GM21576 (cell line): ENCODE data around the gene RELT.

Experiments used
- ATAC-seq: cut with Tn5 transposase; IDR thresholded peaks from one replicate; pipeline ENCODE4 v1.9.1; 2021; ENCODE audit warnings: mild to moderate bottlenecking, moderate library complexity; ENCODE audit not compliant: unreplicated experiment

The RELT gene

GRCh38 chr11:73346186-73346935 lies 29.8 kb upstream of the RELT start:
- ATAC-seq, result no peak

- no peak for ATAC-seq
Observed at GRCh38 chr11:73347067-73347466, 29.1 kb upstream of the RELT start.

GRCh38 chr11:73348838-73349237 lies 27.4 kb upstream of the RELT start:
- ATAC-seq, result no peak

- no peak for ATAC-seq
Observed at GRCh38 chr11:73349633-73350032, 26.6 kb upstream of the RELT start.

GRCh38 chr11:73350908-73351636 lies 25.1 kb upstream of the RELT start:
- no peak for ATAC-seq

- ATAC-seq, result no peak
Observed at GRCh38 chr11:73353422-73353821, 22.8 kb upstream of the RELT start.

GRCh38 chr11:73355109-73355508 lies 21.1 kb upstream of the RELT start:
- ATAC-seq, result no peak

GRCh38 chr11:73356979-73357860 lies 19.0 kb upstream of the RELT start:
- no peak for ATAC-seq

- no peak for ATAC-seq
Observed at GRCh38 chr11:73358071-73358470, 18.1 kb upstream of the RELT start.

- ATAC-seq, result no peak
Observed at GRCh38 chr11:73359341-73359740, 16.9 kb upstream of the RELT start.

GRCh38 chr11:73359930-73360742 lies 16.1 kb upstream of the RELT start:
- no peak for ATAC-seq

GRCh38 chr11:73360743-73361369 lies 15.3 kb upstream of the RELT start:
- no peak for ATAC-seq

- no peak for ATAC-seq
Observed at GRCh38 chr11:73361953-73362776, 14.0 kb upstream of the RELT start.

GRCh38 chr11:73363147-73363546 lies 13.1 kb upstream of the RELT start:
- no peak for ATAC-seq

GRCh38 chr11:73365352-73366264 lies 10.6 kb upstream of the RELT start:
- no peak for ATAC-seq

- ATAC-seq, result no peak
Observed at GRCh38 chr11:73366265-73366610, 10.0 kb upstream of the RELT start.

- no peak for ATAC-seq
Observed at GRCh38 chr11:73366953-73367352, 9.2 kb upstream of the RELT start.

- no peak for ATAC-seq
Observed at GRCh38 chr11:73367482-73368024, 8.6 kb upstream of the RELT start.
